ENCODE measurements around the gene MEX3C.

GRCh38 chr18:51193621-51194287, 3.7 kb downstream of the MEX3C start:
- TF ChIP-seq CTCF (conservative IDR thresholded peaks at IDR 0.05; ENCODE audit: low read length) (no peak), EZH2phosphoT487 (IDR thresholded peaks at IDR 0.05; ENCODE audit: borderline replicate concordance) (no peak)
